ENCODE measurements around the gene IGF1R. TPM values are rescaled to one million over a fixed set of nuclear protein-coding genes. Genes with fewer than 3 reads are reported as not detected.

IGF1R gene
- total and polyA plus RNA-seq, 2 donors (not counting 3 experiments of a cell fraction or from before 2014, with no cell fraction given): 16.1 to 59.1 TPM

- Histone ChIP-seq H3K9ac (replicated peaks; ENCODE audit: extremely low read depth, insufficient read depth, low read length) (no peak overlapping the region), H3K4me1 (ENCODE audit: control insufficient read depth, extremely low read depth, insufficient read depth, low read length) (no peaks in the 10 kb centered on the region), H3K4me2 (ENCODE audit: insufficient read depth, low read length) (no peak overlapping the region), H3K79me2 (ENCODE audit: control insufficient read depth, insufficient read depth, low read length) (peaks cover 55% of the 10 kb centered on the region), H3K4me3 (replicated peaks in 1 of 3; ENCODE audit: insufficient read depth in 1 of 3, low read depth in 1 of 3, low read length in 3 of 3) (no peak overlapping the region), H3K9me1 (replicated peaks; ENCODE audit: control insufficient read depth, extremely low read depth, insufficient read depth, low read length) (no peaks in the 10 kb centered on the region), H3K9me3 (replicated peaks; ENCODE audit: control insufficient read depth, insufficient read depth, low read length) (no peaks in the 10 kb centered on the region), H2AFZ (ENCODE audit: low read depth, low read length) (no peak overlapping the region), H3K36me3 (ENCODE audit: control insufficient read depth in 2 of 2, extremely low read depth in 1 of 2, insufficient read depth in 2 of 2, low read length in 2 of 2) (peaks cover 0 to 2% of the 10 kb centered on the region in 2 experiments), H4K20me1 (replicated peaks; ENCODE audit: control insufficient read depth, extremely low read depth, insufficient read depth, low read length) (no peaks in the 10 kb centered on the region), H3K27ac (ENCODE audit: insufficient read depth, low read depth, low read length) (no peak overlapping the region), H3K27me3 (ENCODE audit: control insufficient read depth in 2 of 2, insufficient read depth in 2 of 2, low read length in 2 of 2) (no peaks in the 10 kb centered on the region)
- no peak for DNase-seq (ENCODE audit: low read depth, low spot score)
- no TSS peak for BruUV-seq (replicated peaks)
- no peak for FAIRE-seq
- TF ChIP-seq, protein P1, sequence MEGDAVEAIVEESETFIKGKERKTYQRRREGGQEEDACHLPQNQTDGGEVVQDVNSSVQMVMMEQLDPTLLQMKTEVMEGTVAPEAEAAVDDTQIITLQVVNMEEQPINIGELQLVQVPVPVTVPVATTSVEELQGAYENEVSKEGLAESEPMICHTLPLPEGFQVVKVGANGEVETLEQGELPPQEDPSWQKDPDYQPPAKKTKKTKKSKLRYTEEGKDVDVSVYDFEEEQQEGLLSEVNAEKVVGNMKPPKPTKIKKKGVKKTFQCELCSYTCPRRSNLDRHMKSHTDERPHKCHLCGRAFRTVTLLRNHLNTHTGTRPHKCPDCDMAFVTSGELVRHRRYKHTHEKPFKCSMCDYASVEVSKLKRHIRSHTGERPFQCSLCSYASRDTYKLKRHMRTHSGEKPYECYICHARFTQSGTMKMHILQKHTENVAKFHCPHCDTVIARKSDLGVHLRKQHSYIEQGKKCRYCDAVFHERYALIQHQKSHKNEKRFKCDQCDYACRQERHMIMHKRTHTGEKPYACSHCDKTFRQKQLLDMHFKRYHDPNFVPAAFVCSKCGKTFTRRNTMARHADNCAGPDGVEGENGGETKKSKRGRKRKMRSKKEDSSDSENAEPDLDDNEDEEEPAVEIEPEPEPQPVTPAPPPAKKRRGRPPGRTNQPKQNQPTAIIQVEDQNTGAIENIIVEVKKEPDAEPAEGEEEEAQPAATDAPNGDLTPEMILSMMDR (IDR thresholded peaks at IDR 0.05; ENCODE audit: extremely low read depth in 1 of 2, insufficient read depth in 1 of 2, low read depth in 1 of 2, low read length in 2 of 2): no peak
- intact Hi-C loops (cut with micrococcal nuclease) (no loop called here), dilution Hi-C loops (cut with MboI; ENCODE audit: extremely low pct_ligation_motif_present, low sequenced_read_pairs) (no loop called here)
- CTCF ChIA-PET: interaction anchor here (0.9 to 1.6 kb wide), 2 partner anchors 15 to 38 kb away, joined by 3 read pairs; no protein-coding TSS in a partner anchor
- POLR2A ChIA-PET: no interaction called here
These were observed 64.7 kb downstream of the IGF1R start for GRCh38 chr15:98712845-98713584.

GRCh38 chr15:98713585-98714001 lies 65.3 kb downstream of the IGF1R start:
- intact Hi-C loops (cut with micrococcal nuclease): no loop called here
- Histone ChIP-seq H3K79me2 (ENCODE audit: control insufficient read depth, insufficient read depth, low read length) (peaks cover 55% of the 10 kb centered on the region), H3K4me1 (ENCODE audit: control insufficient read depth, extremely low read depth, insufficient read depth, low read length) (peaks cover 3% of the 10 kb centered on the region), H4K20me1 (replicated peaks; ENCODE audit: control insufficient read depth, extremely low read depth, insufficient read depth, low read length) (no peaks in the 10 kb centered on the region), H3K4me3 (replicated peaks in 1 of 3; ENCODE audit: insufficient read depth in 1 of 3, low read depth in 1 of 3, low read length in 3 of 3) (no peak overlapping the region), H2AFZ (ENCODE audit: low read depth, low read length) (no peak overlapping the region), H3K9me3 (replicated peaks; ENCODE audit: control insufficient read depth, insufficient read depth, low read length) (no peaks in the 10 kb centered on the region), H3K27me3 (ENCODE audit: control insufficient read depth in 2 of 2, insufficient read depth in 2 of 2, low read length in 2 of 2) (no peaks in the 10 kb centered on the region), H3K9me1 (replicated peaks; ENCODE audit: control insufficient read depth, extremely low read depth, insufficient read depth, low read length) (no peaks in the 10 kb centered on the region), H3K9ac (replicated peaks; ENCODE audit: extremely low read depth, insufficient read depth, low read length) (no peak overlapping the region), H3K27ac (ENCODE audit: insufficient read depth, low read depth, low read length) (no peak overlapping the region), H3K4me2 (ENCODE audit: insufficient read depth, low read length) (no peak overlapping the region), H3K36me3 (ENCODE audit: control insufficient read depth in 2 of 2, extremely low read depth in 1 of 2, insufficient read depth in 2 of 2, low read length in 2 of 2) (no peaks in the 10 kb centered on the region)
- ChIA-PET CTCF (interaction anchor here (0.9 to 1.6 kb wide), 2 partner anchors 15 to 37 kb away, joined by 3 read pairs; no protein-coding TSS in a partner anchor), POLR2A (no interaction called here)
- FAIRE-seq: peak; percentile 66
- BruUV-seq (replicated peaks): no TSS peak
- dilution Hi-C loops (cut with MboI; ENCODE audit: extremely low pct_ligation_motif_present, low sequenced_read_pairs): no loop called here
- peak; percentile 31 for DNase-seq (ENCODE audit: low read depth, low spot score)
- TF ChIP-seq GATA2 (IDR thresholded peaks at IDR 0.05; ENCODE audit: insufficient read depth, insufficient read length, low read depth, low read length) (no peak), EZH2 (IDR thresholded peaks at IDR 0.05; ENCODE audit: borderline replicate concordance, low read depth, low read length, severe bottlenecking) (no peak), POLR2A (IDR thresholded peaks at IDR 0.05; ENCODE audit: low read depth, low read length) (no peak), POLR2AphosphoS5 (IDR thresholded peaks at IDR 0.05; ENCODE audit: insufficient read depth, low read depth, low read length) (no peak), JUN (IDR thresholded peaks at IDR 0.05; ENCODE audit: borderline replicate concordance, insufficient read depth, insufficient read length, low read depth) (no peak), MYC (IDR thresholded peaks at IDR 0.05; ENCODE audit: low read depth, low read length) (no peak), FOS (IDR thresholded peaks at IDR 0.05; ENCODE audit: borderline replicate concordance, insufficient read depth, low read length) (no peak)
- TF ChIP-seq, protein P2, sequence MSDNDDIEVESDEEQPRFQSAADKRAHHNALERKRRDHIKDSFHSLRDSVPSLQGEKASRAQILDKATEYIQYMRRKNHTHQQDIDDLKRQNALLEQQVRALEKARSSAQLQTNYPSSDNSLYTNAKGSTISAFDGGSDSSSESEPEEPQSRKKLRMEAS (IDR thresholded peaks at IDR 0.05; ENCODE audit: insufficient read depth, insufficient read length): no peak
- TF ChIP-seq, protein P1 (IDR thresholded peaks at IDR 0.05; ENCODE audit: extremely low read depth in 1 of 2, insufficient read depth in 1 of 2, low read depth in 1 of 2, low read length in 2 of 2): no peak
